DMS114 treated with DMSO at 0.1 percent for 48 hours (cell line): ENCODE data around the gene C2orf81.

Experiments used
- DNase-seq: peaks from one replicate; lab custom pipeline; 2025; ENCODE audit not compliant: unreplicated experiment; lab: John Stamatoyannopoulos, UW

Gene C2orf81

GRCh38 chr2:74391209-74391579, 30.2 kb downstream of the C2orf81 start:
- DNase-seq = no peak

- no peak for DNase-seq
These were observed 30.8 kb downstream of the C2orf81 start for GRCh38 chr2:74390606-74391005.

GRCh38 chr2:74387346-74387745, 34.1 kb downstream of the C2orf81 start:
- no peak for DNase-seq

GRCh38 chr2:74385396-74385795, 36.0 kb downstream of the C2orf81 start:
- DNase-seq = no peak

- DNase-seq = no peak
These were observed 37.4 kb downstream of the C2orf81 start for GRCh38 chr2:74384051-74384450.

GRCh38 chr2:74383254-74383653, 38.2 kb downstream of the C2orf81 start:
- DNase-seq = no peak

- DNase-seq = no peak
These were observed 39.7 kb downstream of the C2orf81 start for GRCh38 chr2:74381751-74382150.

- DNase-seq = no peak
These were observed 41.3 kb downstream of the C2orf81 start, which contains the start of gene DCTN1 for GRCh38 chr2:74379851-74380789. Gene DCTN1 (minus strand): TSS chr2:74380311. CDS start chr2:74380037, 274 bp downstream.

GRCh38 chr2:74378007-74378406, 43.4 kb downstream of the C2orf81 start:
- no peak for DNase-seq

- DNase-seq = no peak
These were observed 45.6 kb downstream of the C2orf81 start for GRCh38 chr2:74375838-74376237.

GRCh38 chr2:74374509-74375205, 46.8 kb downstream of the C2orf81 start:
- no peak for DNase-seq

GRCh38 chr2:74373985-74374384, 47.4 kb downstream of the C2orf81 start:
- no peak for DNase-seq

GRCh38 chr2:74373221-74373676, 48.2 kb downstream of the C2orf81 start:
- DNase-seq = no peak

- no peak for DNase-seq
These were observed 48.7 kb downstream of the C2orf81 start for GRCh38 chr2:74372674-74373073.

GRCh38 chr2:74371421-74371820, 50.0 kb downstream of the C2orf81 start:
- no peak for DNase-seq

GRCh38 chr2:74369976-74370375, 51.4 kb downstream of the C2orf81 start:
- no peak for DNase-seq

GRCh38 chr2:74368499-74368898, 52.9 kb downstream of the C2orf81 start:
- DNase-seq = no peak

- no peak for DNase-seq
These were observed 53.6 kb downstream of the C2orf81 start for GRCh38 chr2:74367789-74368188.

- DNase-seq = no peak
These were observed 55.4 kb downstream of the C2orf81 start for GRCh38 chr2:74366036-74366435.

- DNase-seq = no peak
These were observed 56.6 kb downstream of the C2orf81 start for GRCh38 chr2:74364533-74365505.
